ENCODE data around the gene URM1.
"Not testable (repeated sequence)": the region's sequence is repeated elsewhere in the genome, so short reads cannot be mapped to it uniquely, and the experiment has no call there.

URM1 gene

GRCh38 chr9:128422783-128423150 lies 51.6 kb downstream of the URM1 start:
- TF ChIP-seq, protein P1, sequence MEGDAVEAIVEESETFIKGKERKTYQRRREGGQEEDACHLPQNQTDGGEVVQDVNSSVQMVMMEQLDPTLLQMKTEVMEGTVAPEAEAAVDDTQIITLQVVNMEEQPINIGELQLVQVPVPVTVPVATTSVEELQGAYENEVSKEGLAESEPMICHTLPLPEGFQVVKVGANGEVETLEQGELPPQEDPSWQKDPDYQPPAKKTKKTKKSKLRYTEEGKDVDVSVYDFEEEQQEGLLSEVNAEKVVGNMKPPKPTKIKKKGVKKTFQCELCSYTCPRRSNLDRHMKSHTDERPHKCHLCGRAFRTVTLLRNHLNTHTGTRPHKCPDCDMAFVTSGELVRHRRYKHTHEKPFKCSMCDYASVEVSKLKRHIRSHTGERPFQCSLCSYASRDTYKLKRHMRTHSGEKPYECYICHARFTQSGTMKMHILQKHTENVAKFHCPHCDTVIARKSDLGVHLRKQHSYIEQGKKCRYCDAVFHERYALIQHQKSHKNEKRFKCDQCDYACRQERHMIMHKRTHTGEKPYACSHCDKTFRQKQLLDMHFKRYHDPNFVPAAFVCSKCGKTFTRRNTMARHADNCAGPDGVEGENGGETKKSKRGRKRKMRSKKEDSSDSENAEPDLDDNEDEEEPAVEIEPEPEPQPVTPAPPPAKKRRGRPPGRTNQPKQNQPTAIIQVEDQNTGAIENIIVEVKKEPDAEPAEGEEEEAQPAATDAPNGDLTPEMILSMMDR (IDR thresholded peaks at IDR 0.05; ENCODE audit: low read depth, low read length) = no peak
- no peaks in the 10 kb centered on the region for H3K9me3 ChIP-seq
- no peaks in the 10 kb centered on the region for H3K27me3 ChIP-seq
- peaks cover 7% of the 10 kb centered on the region for H3K4me1 ChIP-seq
- no peak for DNase-seq
- no peak overlapping the region for H3K4me3 ChIP-seq (ENCODE audit: low read depth, low read length)
- H3K36me3 ChIP-seq = no peaks in the 10 kb centered on the region

DNA sequence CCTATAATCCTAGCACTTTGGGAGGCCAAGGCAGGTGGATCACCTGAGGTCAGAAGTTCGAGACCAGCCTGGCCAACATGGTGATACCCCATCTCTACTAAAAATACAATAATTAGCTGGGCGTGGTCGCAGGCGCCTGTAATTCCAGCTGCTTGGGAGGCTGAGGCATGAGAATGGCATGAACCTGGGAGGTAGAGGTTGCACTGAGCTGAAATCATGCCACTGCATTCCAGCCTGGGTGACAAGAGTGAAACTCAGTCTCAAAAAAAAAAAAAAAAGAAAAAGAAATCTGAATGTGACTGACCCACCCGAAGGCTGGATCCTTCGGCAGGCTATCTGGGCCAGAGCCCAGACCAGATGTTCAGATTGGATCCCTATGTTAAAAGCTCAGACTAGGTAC lies 52.2 kb downstream of the URM1 start:
- not testable (repeated sequence) for H3K4me1 ChIP-seq; H3K9me3 ChIP-seq; H3K27me3 ChIP-seq; DNase-seq; H3K4me3 ChIP-seq (ENCODE audit: low read depth, low read length); H3K36me3 ChIP-seq

- Histone ChIP-seq H3K27me3 (no peaks in the 10 kb centered on the region), H3K4me3 (ENCODE audit: low read depth, low read length) (no peak overlapping the region), H3K4me1 (peaks cover 1% of the 10 kb centered on the region), H3K9me3 (no peaks in the 10 kb centered on the region), H3K36me3 (no peaks in the 10 kb centered on the region)
- DNase-seq = no peak
- TF ChIP-seq, protein P1 (IDR thresholded peaks at IDR 0.05; ENCODE audit: low read depth, low read length) = no peak
Observed at GRCh38 chr9:128424268-128424780, 53.1 kb downstream of the URM1 start.

GRCh38 chr9:128428644-128429512 lies 57.7 kb downstream of the URM1 start:
- DNase-seq = no peak
- Histone ChIP-seq H3K36me3 (no peaks in the 10 kb centered on the region), H3K27me3 (no peaks in the 10 kb centered on the region), H3K4me1 (no peaks in the 10 kb centered on the region), H3K9me3 (no peaks in the 10 kb centered on the region), H3K4me3 (ENCODE audit: low read depth, low read length) (no peak overlapping the region)
- TF ChIP-seq, protein P1 (IDR thresholded peaks at IDR 0.05; ENCODE audit: low read depth, low read length) = 0 out of 2 replicates have a peak, but pooled peaks have one; percentile 15

- Histone ChIP-seq H3K4me1 (no peaks in the 10 kb centered on the region), H3K9me3 (no peaks in the 10 kb centered on the region), H3K4me3 (ENCODE audit: low read depth, low read length) (no peak overlapping the region), H3K36me3 (no peaks in the 10 kb centered on the region), H3K27me3 (no peaks in the 10 kb centered on the region)
- TF ChIP-seq, protein P1 (IDR thresholded peaks at IDR 0.05; ENCODE audit: low read depth, low read length) = no peak; the same call in 1 of the 2 replicates
- DNase-seq = no peak
Observed at GRCh38 chr9:128429513-128430086, 58.4 kb downstream of the URM1 start.

DNA sequence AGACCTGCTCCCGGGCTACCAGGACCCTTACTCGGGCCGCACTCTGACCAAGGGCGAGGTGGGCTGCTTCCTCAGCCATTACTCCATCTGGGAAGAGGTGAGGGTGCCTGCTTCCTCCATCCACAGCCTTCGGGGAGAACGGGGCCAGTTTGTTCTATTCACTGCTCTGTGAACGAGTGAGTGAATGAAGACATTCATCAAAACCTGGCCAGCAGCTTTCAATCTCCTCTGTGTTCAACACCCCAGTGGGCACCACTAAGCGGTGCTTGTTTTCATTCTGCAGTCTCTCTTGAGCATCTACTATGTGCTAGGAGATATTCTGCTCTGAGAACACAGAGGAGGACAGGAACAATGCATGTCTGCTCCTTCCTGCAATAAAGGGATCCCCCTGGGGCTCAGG lies 60.0 kb downstream of the URM1 start:
- DNase-seq = no peak
- Histone ChIP-seq H3K4me3 (ENCODE audit: low read depth, low read length) (no peak overlapping the region), H3K36me3 (no peaks in the 10 kb centered on the region), H3K9me3 (no peaks in the 10 kb centered on the region), H3K27me3 (no peaks in the 10 kb centered on the region), H3K4me1 (no peaks in the 10 kb centered on the region)
- TF ChIP-seq, protein P1 (IDR thresholded peaks at IDR 0.05; ENCODE audit: low read depth, low read length) = no peak
